Stimulated activated CD8-positive, alpha-beta memory T cell treated with anti-CD3 and anti-CD28 coated beads, Interleukin-4, amount 100 ng/mL, for 4 hours (primary cell): Measurements from ENCODE around the gene SCN4A.
A peak's percentile ranks its signal among the peaks of the same experiment; 100 is the strongest.
"Not testable (repeated sequence)": the region's sequence is repeated elsewhere in the genome, so short reads cannot be mapped to it uniquely, and the experiment has no call there.

Source experiments
- DNase-seq, 2 donors: peaks; one replicate each; pipeline ENCODE4 v3.0.0-alpha.2; 2020; ENCODE audit warnings: low read depth in 2 of 2, low spot score in 1 of 2

The SCN4A gene

DNA sequence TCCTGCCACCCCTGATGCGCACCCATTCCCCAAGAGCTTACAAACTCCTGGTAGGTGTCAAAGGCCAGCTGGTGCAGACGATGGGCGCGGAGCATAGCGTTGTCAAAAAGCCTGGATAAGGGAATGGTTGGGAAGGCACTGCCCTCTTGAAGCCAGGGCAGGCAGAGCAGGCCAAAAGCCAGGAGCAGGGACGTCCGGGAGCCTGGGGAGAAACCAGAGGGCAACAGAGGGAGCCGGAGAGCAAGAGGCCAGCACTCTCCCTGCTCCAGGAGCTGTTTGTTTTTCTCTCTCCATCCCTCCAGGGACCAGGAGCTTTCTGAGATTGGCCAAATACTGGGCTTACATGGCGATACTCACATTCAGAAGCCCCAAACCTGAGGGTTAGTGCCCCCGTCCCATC is 54.4 kb downstream of the SCN4A start:
- DNase-seq, result no peak

DNA sequence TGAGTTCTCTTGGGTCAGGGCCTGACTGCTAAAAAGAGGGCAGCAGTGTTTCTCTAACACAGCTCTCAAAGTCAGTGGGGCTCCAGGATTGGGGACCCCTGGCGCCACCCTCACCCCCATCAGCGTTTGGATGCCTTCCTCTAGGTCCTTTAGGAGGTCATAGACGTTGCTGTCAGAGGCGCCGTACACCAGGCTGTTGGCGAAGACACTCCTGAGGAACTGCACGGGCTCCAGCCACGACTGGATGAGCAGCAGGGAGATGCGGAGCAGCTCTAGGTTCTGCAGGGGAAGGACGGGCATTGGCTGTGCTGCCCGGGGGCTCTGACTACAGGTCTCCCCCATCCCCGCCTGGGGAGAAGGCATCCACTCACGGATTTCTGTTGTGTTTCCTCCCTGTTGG is 55.1 kb downstream of the SCN4A start:
- DNase-seq, result no peak

DNA sequence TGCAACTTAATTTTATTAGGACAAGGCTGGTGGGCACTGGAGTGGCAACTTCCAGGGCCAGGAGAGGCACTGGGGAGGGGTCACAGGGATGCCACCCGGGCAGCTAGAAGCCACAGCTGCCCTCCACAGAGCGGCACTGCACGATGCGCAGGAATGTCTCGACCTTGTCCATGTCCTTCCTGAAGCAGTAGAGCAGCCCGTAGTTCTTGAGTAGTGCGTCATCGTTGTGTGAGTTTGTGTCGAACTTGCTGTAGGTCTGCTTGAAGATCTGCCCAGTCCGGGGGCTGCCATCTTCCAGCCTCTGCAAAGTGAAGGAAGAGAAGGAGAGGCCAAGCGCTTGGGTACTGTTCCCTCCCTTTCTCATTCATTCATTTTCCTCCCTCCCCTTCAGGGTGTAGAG is 55.5 kb downstream of the SCN4A start:
- not testable (repeated sequence) for DNase-seq

DNA sequence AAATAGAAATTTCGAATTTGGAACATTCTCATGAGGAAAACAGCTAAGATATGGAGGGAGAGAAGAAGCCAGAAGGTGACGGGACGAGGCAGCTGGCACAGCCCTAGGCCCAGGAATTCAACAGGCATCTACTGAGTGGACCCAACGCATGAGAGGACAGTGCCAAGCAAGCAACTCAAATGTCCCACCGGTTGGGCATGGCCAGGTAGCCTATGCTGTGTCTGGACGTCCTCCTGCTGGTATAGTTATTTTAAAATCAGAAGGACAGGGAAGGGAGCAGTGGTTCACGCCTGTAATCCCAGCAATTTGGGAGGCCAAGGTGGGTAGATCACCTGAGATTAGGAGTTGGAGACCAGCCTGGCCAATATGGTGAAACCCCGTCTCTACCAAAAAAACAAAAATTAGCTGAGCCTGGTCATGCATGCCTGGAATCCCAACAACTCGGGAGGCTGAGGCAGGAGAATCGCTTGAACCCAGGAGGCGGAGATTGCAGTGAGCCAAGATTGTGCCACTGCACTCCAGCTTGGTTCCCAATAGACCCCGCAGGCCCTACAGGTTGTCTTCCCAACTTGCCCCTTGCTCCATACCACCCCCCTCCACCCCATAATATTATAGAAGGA is 56.0 kb downstream of the SCN4A start:
- DNase-seq, result no peak

DNA sequence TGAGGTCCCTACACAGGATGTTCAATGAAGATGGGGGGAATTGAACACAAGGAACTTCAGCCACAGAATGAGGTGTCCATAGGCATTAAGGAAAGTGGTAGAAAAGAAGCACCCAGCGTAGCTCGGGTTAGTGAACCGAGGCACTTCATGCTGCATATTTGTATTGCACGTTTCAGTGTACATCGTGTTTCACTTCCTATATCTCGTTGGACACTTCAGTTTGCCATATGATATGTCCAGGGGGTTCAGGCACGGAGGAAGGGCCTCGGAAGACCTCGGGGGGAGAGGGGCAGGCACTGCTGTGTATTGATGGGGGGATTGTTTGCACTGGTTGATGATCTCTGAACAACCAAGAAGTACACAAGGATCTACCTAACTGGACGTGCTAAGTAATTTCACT is 57.0 kb downstream of the SCN4A start:
- not testable (repeated sequence) for DNase-seq

DNA sequence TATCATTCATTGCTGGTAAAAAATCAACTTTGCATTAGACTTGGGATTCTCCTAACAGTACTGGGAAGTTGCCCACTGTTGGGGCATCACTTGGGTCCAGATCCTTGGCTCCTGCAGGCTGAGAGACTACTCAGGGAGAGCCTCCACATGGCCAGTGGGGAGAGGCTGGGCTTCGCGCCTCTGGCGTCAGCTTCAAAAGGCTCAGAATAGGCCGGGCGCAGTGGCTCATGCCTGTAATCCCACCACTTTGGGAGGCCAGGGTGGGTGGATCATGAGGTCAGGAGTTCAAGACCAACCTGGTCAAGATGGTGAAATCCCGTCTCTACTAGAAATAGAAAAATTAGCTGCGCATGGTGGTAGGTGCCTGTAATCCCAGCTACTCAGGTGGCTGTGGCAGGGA is 58.2 kb downstream of the SCN4A start:
- no peak for DNase-seq

DNA sequence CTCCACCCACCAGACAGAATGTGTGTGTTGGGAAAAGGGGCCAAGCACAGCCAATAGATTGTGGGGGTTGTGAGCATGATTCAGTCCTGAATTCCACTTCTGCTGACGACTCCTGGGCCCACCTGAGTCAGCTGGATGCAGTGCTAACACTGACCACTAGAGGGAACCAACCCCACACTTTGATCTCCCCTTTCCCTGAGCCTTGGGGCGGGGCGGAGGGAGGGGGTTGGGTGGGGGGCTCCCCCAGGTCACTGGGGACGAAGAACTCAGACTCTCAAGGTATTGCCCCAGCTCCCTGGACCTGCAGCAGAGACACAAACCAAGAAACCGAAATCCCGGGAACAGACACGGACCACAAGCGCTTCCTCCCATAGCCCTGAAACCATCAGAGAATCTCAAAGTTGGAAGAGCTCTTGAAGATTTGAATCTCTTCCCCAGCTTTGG is 61.0 kb downstream of the SCN4A start:
- peak; percentile 26 to 57 for DNase-seq

DNA sequence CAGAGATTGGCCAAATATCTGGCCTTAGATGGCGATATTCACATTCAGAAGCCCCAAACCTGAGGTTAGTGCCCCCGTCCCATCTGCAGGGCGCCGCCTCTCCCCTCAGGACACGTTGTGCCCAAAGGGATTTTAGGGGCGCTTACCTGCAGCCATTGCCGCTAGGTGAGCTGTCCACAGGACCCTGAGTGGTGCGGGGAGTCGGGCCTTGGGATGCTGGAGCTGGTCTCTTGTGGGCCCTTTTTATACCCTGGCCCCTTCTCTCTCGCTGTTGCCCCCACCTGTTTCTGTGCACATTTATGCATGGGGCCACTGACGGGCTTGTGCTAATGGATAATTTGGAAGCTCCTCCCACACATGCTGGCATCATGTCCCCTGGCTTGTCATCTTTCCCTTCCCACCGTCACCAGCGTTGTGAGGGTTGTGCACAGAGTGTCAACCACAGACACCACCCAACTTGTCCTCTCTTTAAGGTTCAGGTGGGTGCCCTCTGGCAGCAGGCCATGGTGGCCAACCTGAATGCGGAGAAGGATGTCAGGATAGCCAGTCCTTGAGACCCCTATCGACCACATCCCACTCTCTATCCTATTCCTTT is 61.6 kb downstream of the SCN4A start, which contains the start of gene CSHL1:
Gene CSHL1, minus strand, starts transcription at position 218 of the 595 bp plus-strand sequence. Its CDS starts 62 bp downstream, at position 156.
- DNase-seq, result no peak

DNA sequence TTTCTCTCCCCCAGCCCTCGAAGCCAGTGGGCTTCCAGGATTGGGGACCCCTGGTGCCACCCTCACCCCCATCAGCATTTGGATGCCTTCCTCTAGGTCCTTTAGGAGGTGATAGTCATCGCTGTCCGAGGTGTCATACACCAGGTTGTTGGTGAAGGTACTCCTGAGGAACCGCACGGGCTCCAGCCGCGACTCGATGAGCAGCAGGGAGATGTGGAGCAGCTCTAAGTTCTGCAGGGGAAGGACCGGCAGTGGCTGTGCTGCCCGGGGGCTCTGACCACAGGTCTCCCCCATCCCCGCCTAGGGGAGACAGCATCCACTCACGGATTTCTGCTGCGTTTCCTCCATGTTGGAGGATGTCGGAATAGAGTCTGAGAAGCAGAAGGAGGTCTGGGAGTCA is 62.6 kb downstream of the SCN4A start:
- DNase-seq, result no peak

DNA sequence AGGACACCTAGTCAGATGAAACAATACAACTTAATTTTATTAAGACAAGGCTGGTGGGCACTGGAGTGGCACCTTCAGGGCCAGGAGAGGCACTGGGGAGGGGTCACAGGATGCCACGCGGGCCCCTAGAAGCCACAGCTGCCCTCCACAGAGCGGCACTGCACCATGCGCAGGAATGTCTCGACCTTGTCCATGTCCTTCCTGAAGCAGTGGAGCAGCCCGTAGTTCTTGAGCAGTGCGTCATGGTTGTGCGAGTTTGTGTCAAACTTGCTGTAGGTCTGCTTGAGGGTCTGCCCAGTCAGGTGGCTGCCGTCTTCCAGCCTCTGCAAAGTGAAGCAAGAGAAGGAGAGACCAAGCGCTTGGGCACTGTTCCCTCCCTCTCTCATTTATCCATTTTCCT is 63.1 kb downstream of the SCN4A start:
- DNase-seq, result not testable (repeated sequence)

DNA sequence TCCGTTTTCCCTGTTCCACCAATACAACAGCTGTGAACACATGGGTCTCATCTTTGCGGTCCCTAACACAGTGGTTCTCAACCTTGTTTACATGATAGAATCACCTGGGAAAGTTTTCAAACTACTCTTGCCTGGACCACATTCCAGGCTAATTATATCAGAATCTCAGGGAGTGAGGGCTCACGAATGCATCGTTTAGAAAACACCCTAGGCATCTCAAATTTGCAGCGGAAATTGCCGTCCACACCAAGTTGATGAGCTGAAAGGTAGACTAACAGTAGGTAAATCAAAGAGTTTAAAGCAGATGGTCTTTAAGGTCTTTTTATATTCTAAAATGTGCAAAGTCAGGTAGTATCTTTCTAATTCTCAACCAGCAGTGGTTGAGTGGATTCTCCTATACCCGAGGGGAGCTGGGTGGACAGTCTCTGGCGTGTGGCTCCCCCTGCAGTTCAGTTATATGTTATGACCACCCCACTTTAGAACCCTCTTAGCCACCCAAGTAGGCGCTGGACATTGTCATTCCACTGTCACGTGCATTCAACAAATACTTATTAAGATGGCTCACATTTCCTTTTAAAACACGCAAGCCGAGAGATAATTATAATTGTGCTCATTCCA is 65.4 kb downstream of the SCN4A start:
- not testable (repeated sequence) for DNase-seq

DNA sequence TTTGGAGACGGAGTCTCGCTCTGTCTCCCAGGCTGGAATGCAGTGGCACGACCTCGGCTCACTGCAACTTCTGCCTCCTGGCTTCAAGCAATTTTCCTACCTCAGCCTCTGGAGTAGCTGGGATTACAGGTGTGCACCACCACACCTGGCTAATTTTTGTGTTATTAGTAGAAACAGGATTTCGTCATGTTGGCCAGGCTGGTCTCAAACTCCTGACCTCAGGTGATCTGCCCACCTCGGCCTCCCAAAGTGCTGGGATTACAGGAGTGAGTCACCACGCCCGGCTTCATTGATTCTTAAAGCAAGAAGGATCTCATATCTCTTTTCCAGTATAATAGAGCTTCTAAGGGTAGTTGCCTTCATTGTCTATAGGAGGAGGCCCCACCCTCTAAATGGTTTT is 67.9 kb downstream of the SCN4A start:
- DNase-seq, result not testable (repeated sequence)

DNA sequence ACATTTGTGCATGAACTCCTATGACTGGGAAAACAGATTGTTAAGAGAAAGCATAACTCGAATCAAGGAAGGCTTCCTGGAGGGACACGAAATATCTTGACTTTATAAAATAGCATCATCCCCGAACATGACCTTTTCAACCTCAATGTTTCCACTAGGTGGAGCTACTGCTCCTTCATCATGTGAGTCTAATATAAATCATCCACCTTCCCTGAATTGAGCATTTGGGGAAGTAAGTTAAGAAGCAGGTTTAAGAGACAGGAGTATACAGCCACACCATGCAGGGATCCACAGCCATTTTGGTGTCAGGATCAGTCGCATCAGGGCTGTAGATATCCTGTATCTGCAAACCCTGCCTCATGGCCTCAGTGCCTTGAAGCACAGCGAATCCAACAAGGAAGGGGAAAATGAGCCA is 68.9 kb downstream of the SCN4A start:
- DNase-seq, result not testable (repeated sequence)

DNA sequence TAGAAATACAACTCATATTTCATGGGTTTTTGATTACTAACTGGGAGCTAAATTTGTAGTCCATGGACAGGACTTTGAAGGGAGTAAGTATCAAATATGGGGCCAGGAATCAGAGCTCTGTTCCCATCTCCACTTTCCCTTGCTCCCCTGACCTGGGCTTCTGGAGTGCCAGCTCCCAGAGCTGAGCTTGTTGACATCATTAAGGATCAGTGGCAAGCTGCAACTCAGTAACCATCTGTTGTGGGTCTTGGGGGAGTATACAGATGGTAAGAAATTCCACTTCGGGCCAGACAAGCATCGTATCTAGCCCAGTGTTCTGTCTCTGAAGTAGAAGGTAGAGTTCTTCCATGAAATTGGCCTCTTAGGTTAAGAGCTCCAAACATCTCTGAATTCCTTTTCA is 70.7 kb downstream of the SCN4A start:
- DNase-seq, result not testable (repeated sequence)

DNA sequence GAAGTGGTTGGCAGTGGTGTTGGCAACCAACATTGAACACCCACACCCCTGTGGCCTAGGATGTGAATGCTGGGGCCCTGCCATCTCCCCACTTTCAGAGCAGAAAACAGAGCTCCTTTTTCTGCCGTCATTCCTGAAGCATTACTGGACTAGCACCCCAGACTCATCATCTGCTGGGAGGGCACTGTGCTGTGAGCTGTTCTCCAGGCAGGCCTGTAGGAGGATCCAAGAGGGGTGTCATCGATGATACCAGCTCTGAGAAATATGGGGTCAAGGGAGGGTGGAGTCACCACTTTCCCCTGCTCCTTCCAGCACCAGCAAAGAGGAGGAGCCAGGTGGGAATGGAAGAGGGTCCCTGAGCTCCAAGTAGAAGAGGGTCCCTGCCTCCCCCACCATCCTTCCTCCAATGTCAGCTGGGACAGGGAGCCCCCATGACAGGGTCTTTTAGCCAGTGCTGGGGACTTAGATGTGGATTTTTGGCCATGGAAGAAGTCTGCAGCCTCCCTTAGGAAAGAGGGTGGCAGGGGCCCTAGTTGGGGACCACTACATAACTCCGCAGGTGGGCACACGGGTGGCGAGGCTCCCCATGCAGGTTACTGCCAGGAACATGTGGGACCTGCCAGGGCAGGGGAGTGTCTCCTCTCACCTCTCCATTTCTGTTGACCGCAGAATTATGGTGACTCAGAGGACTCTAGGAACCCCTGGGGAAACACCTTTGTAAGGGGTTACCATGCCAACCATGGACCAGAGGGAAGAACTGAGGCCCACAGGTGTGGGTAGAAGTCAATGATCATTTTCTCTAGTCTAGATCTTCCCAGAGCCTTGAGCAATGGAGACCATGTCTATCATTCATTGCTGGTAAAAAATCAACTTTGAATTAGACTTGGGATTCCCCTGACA is 73.6 kb downstream of the SCN4A start:
- DNase-seq, result not testable (repeated sequence)

DNA sequence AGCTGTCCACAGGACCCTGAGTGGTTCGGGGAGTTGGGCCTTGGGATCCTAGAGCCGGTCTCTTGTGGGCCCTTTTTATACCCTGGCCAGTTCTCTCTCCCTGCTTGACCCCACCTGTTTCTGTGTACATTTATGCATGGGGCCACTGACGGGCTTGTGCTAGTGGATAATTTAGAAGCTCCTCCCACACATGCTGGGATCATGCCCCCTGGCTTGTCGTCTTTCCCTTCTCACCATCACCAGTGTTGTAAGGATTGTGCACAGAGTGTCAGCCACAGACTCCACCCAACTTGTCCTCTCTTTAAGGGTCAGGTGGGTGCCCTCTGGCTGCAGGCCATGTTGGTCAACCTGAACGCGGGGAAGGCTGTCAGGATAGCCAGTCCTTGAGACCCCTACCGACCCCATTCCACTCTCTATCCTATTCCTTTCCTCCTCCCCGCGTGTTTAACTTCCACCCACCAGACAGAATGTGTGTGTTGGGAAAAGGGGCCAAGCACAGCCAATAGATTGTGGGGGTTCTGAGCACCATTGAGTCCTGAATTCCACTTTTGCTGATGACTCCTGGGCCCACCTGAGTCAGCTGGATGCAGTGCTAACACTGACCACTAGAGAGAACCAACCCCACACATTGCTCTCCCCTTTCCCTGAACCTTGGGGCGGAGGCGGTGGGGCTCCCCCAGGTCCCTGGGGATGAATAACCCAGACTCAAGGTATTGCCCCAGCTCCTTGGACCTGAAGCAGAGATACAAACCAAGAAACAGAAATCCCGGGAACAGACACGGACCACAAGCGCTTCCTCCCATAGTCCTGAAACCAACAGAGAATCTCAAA is 76.0 kb downstream of the SCN4A start, which contains the start of gene CSH1:
Gene CSH1, minus strand, starts transcription at position 51 of the 831 bp plus-strand sequence. CDS start 63 bp downstream, outside the sequence.
- DNase-seq, result not testable (repeated sequence)

DNA sequence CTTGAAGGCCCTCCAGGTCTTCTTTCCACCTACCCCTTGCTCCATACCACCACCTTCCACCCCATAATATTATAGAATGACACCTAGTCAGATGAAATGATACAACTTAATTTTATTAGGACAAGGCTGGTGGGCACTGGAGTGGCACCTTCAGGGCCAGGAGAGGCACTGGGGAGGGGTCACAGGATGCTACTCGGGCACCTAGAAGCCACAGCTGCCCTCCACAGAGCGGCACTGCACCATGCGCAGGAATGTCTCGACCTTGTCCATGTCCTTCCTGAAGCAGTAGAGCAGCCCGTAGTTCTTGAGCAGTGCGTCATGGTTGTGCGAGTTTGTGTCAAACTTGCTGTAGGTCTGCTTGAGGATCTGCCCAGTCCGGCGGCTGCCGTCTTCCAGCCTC is 77.9 kb downstream of the SCN4A start:
- not testable (repeated sequence) for DNase-seq

DNA sequence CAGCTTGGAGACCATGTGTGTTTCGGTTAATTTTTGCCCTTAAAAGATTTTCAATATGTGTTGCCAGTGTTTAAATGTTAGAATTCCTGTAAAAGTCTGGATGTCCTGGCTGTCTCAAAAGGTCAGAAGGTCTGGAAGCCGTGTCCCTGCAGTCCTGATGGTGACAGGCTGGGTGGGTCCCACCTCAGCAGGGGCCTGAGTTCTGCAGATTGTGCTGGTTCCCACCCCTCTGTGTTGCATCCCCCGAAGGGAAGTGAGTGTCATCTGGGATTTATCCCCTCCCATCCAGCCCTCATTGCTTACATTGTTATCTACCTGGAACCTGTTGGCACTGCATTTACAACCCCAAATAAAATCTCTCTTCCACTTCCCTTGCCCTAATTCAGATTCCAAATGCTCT is 78.7 kb downstream of the SCN4A start:
- not testable (repeated sequence) for DNase-seq

DNA sequence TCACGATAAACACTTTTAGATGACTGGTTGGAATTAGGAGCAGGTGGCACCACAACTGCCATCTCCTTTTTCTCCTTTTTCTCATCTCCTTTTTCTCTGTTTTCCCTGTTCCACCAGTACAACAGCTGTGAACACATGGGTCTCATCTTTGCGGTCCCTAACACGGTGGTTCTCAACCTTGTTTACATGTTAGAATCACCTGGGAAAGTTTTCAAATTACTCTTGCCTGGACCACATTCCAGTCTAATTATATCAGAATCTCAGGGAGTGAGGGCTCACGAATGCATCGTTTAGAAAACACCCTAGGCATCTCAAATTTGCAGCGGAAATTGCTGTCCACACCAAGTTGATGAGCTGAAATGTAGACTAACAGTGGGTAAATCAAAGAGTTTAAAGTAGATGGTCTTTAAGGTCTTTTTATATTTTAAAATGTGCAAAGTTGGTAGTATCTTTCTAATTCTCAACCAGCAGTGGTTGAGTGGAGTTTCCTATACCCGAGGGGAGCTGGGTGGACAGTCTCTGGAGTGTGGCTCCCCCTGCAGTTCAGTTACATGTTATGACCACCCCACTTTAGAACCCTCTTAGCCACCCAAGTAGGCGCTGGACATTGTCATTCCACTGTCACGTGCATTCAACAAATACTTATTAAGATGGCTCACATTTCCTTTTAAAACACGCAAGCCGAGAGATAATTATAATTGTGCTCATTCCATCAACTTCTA is 80.2 kb downstream of the SCN4A start:
- not testable (repeated sequence) for DNase-seq
